ENCODE results near the gene FBXL7.

DNA sequence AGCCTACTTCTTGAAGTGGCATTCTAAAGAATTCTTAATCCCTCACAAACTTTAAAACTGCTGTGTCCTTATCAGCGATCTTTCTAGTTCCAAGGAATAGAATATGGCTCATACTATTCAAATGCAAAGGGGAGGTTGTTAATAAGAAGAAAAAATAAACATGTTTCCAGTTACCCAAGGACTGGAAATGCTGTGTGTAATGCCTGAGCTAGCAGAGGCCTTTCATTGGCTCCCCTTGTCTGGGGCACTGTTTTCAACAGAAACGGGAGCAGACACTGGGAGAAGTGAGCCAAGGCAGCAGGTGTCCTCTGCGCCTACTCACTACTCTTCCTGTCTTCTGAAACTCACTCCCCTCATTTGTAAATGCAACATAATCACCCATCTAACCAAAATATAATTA is 426.6 kb downstream of the FBXL7 start:
- TF ChIP-seq POLR2A (IDR thresholded peaks at IDR 0.05): no peak
- TF ChIP-seq, protein P1, sequence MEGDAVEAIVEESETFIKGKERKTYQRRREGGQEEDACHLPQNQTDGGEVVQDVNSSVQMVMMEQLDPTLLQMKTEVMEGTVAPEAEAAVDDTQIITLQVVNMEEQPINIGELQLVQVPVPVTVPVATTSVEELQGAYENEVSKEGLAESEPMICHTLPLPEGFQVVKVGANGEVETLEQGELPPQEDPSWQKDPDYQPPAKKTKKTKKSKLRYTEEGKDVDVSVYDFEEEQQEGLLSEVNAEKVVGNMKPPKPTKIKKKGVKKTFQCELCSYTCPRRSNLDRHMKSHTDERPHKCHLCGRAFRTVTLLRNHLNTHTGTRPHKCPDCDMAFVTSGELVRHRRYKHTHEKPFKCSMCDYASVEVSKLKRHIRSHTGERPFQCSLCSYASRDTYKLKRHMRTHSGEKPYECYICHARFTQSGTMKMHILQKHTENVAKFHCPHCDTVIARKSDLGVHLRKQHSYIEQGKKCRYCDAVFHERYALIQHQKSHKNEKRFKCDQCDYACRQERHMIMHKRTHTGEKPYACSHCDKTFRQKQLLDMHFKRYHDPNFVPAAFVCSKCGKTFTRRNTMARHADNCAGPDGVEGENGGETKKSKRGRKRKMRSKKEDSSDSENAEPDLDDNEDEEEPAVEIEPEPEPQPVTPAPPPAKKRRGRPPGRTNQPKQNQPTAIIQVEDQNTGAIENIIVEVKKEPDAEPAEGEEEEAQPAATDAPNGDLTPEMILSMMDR (IDR thresholded peaks at IDR 0.05): no peak
- TF ChIP-seq POLR2AphosphoS5 (IDR thresholded peaks at IDR 0.05): no peak
- TF ChIP-seq EP300 (IDR thresholded peaks at IDR 0.05): no peak

All from suprapubic skin (tissue), 4 donors.